Caco-2 (cell line): ENCODE measurements around the gene EAF1. TPM values are rescaled to one million over a fixed set of nuclear protein-coding genes. Genes with fewer than 3 reads are reported as not detected.

Experiments
- BruUV-seq: library from RNA; stranded (reverse); fragments of 400-500 nt; replicated peaks from 2 replicates; lab custom pipeline; 2021; lab: Mats Ljungman, UMichigan
- CTCF ChIA-PET: fragments of 300-600 bp; sonication (Branson Sonifier 250); formaldehyde crosslinking; loops from one replicate; lab custom pipeline; 2022; ENCODE audit warnings: antibody characterized with exemption; lab: Charles Lee
- POLR2A ChIA-PET: fragments of 300-600 bp; sonication (Branson Sonifier 250); formaldehyde crosslinking; loops from one replicate; lab custom pipeline; 2022; ENCODE audit warnings: antibody characterized with exemption; lab: Charles Lee
- DNase-seq, 2 experiments: peaks; one replicate each; pipeline versions ENCODE4 v3.0.0 to v3.0.0-alpha.2; 2020 to 2022
- H3K27me3 ChIP-seq: replicated peaks from 2 replicates; pipeline ENCODE4 v1.6.0; 2011; ENCODE audit warnings: low read length; ENCODE audit not compliant: control insufficient read depth, insufficient read depth
- H3K36me3 ChIP-seq: 2 replicates; pipeline ENCODE4 v1.5.1; 2011; ENCODE audit warnings: low read length; ENCODE audit not compliant: control insufficient read depth, insufficient read depth
- H3K4me1 ChIP-seq: fragments of 250-450 bp; sonication (Bioruptor Pico); 2 replicates; pipeline ENCODE4 v1.5.1; 2020; ENCODE audit warnings: mild to moderate bottlenecking
- H3K4me3 ChIP-seq: 2 replicates; pipeline ENCODE4 v1.5.1; 2011; ENCODE audit warnings: low read depth, mild to moderate bottlenecking, control low read depth, low read length
- H3K9me3 ChIP-seq: fragments of 250-450 bp; sonication (Bioruptor Pico); 2 replicates; pipeline ENCODE4 v1.5.1; 2020; ENCODE audit warnings: mild to moderate bottlenecking, moderate library complexity
- H3K27ac Mint-ChIP-seq: one replicate; pipeline ENCODE4 v1.8.0; 2022; ENCODE audit warnings: mixed read lengths; ENCODE audit not compliant: unreplicated experiment
- H3K27me3 Mint-ChIP-seq: one replicate; pipeline ENCODE4 v1.8.0; 2022; ENCODE audit warnings: mixed read lengths; ENCODE audit not compliant: insufficient read depth, unreplicated experiment
- H3K36me3 Mint-ChIP-seq: one replicate; pipeline ENCODE4 v1.8.0; 2022; ENCODE audit warnings: mild to moderate bottlenecking, mixed read lengths; ENCODE audit not compliant: insufficient read depth, unreplicated experiment
- H3K4me1 Mint-ChIP-seq: one replicate; pipeline ENCODE4 v1.8.0; 2022; ENCODE audit warnings: low read depth, mixed read lengths; ENCODE audit not compliant: unreplicated experiment
- H3K4me3 Mint-ChIP-seq: one replicate; pipeline ENCODE4 v1.8.0; 2022; ENCODE audit warnings: mild to moderate bottlenecking, moderate library complexity, mixed read lengths; ENCODE audit not compliant: unreplicated experiment
- H3K9me3 Mint-ChIP-seq: one replicate; pipeline ENCODE4 v1.8.0; 2022; ENCODE audit warnings: mixed read lengths; ENCODE audit not compliant: unreplicated experiment
- CTCF ChIP-seq, 2 experiments: fragments of 200-600 bp in 1 of 2; IDR thresholded peaks; 1 replicate in 1 of 2; 2 replicates in 1 of 2; pipeline versions ENCODE4 v1.5.1 to v1.8.0; 2011 to 2022; ENCODE audit warnings: antibody characterized with exemption in 1 of 2, control low read depth in 1 of 2, inconsistent platforms in 1 of 2, low read depth in 1 of 2, low read length in 1 of 2, mild to moderate bottlenecking in 1 of 2, moderate library complexity in 1 of 2; ENCODE audit not compliant: insufficient read depth in 1 of 2, severe bottlenecking in 1 of 2, unreplicated experiment in 1 of 2
- intact Hi-C: fragments of 100-400 bp; cut with micrococcal nuclease; formaldehyde crosslinking; loops from one replicate; pipeline ENCODE4 v1.10.0; 2022; ENCODE audit not compliant: unreplicated experiment
- total RNA-seq: library from RNA; stranded (reverse); gene quantifications from 2 replicates; pipeline ENCODE4 v1.2.3, GENCODE V29; 2022

Gene EAF1
- total RNA-seq, 1 experiment from 2014 or later, result 33.5 TPM

- H3K4me3 ChIP-seq, result no peak overlapping the region
- no peaks in the 10 kb centered on the region for H3K4me1 ChIP-seq
- peaks cover 3% of the 10 kb centered on the region for H3K36me3 Mint-ChIP-seq
- DNase-seq, result no peak
- H3K9me3 ChIP-seq, result no peaks in the 10 kb centered on the region
- intact Hi-C loops, result no loop called here
- ChIA-PET POLR2A (no interaction called here), CTCF (interaction anchor here (0.7 kb wide), 1 partner anchor 75 kb away, joined by 5 read pairs; no protein-coding TSS in a partner anchor)
- H3K27ac Mint-ChIP-seq, result no peak overlapping the region
- H3K27me3 ChIP-seq, result no peaks in the 10 kb centered on the region
- H3K4me1 Mint-ChIP-seq, result no peaks in the 10 kb centered on the region
- no peaks in the 10 kb centered on the region for H3K36me3 ChIP-seq
- H3K9me3 Mint-ChIP-seq, result no peaks in the 10 kb centered on the region
- no TSS peak for BruUV-seq
- peaks cover 3% of the 10 kb centered on the region for H3K27me3 Mint-ChIP-seq
- TF ChIP-seq CTCF (IDR thresholded peaks at IDR 0.05; ENCODE audit: insufficient read depth in 1 of 2, low read depth in 1 of 2, low read length in 1 of 2, severe bottlenecking in 1 of 2, unreplicated experiment in 1 of 2), result no peak
- no peak overlapping the region for H3K4me3 Mint-ChIP-seq
Observed at GRCh38 chr3:15465876-15466585, 38.6 kb downstream of the EAF1 start.

- no peak for TF ChIP-seq CTCF (IDR thresholded peaks at IDR 0.05; ENCODE audit: insufficient read depth in 1 of 2, low read depth in 1 of 2, low read length in 1 of 2, severe bottlenecking in 1 of 2, unreplicated experiment in 1 of 2)
- Mint-ChIP-seq H3K27me3 (peaks cover 9% of the 10 kb centered on the region), H3K27ac (no peak overlapping the region), H3K9me3 (no peaks in the 10 kb centered on the region), H3K4me1 (no peaks in the 10 kb centered on the region), H3K4me3 (no peak overlapping the region), H3K36me3 (no peaks in the 10 kb centered on the region)
- CTCF ChIA-PET, result no interaction called here
- no peaks in the 10 kb centered on the region for H3K9me3 ChIP-seq
- no peak for DNase-seq
- no TSS peak for BruUV-seq
- intact Hi-C loops, result no loop called here
- POLR2A ChIA-PET, result no interaction called here
- no peaks in the 10 kb centered on the region for H3K36me3 ChIP-seq
- no peak overlapping the region for H3K4me3 ChIP-seq
- no peaks in the 10 kb centered on the region for H3K4me1 ChIP-seq
- no peaks in the 10 kb centered on the region for H3K27me3 ChIP-seq
Observed at GRCh38 chr3:15467227-15468181, 40.1 kb downstream of the EAF1 start.

- intact Hi-C loops, result no loop called here
- no peak overlapping the region for H3K4me3 Mint-ChIP-seq
- ChIA-PET CTCF (no interaction called here), POLR2A (no interaction called here)
- peak in 1 of 2 experiments; percentile 41 for TF ChIP-seq CTCF (IDR thresholded peaks at IDR 0.05; ENCODE audit: insufficient read depth in 1 of 2, low read depth in 1 of 2, low read length in 1 of 2, severe bottlenecking in 1 of 2, unreplicated experiment in 1 of 2)
- no peak overlapping the region for H3K4me3 ChIP-seq
- BruUV-seq, result no TSS peak
- H3K36me3 Mint-ChIP-seq, result no peaks in the 10 kb centered on the region
- no peaks in the 10 kb centered on the region for H3K4me1 Mint-ChIP-seq
- H3K9me3 Mint-ChIP-seq, result no peaks in the 10 kb centered on the region
- H3K4me1 ChIP-seq, result no peaks in the 10 kb centered on the region
- H3K9me3 ChIP-seq, result no peaks in the 10 kb centered on the region
- no peaks in the 10 kb centered on the region for H3K36me3 ChIP-seq
- peaks cover 9% of the 10 kb centered on the region for H3K27me3 Mint-ChIP-seq
- H3K27me3 ChIP-seq, result no peaks in the 10 kb centered on the region
- peak in 1 of 2 experiments; percentile 39 for DNase-seq
- no peak overlapping the region for H3K27ac Mint-ChIP-seq
Observed at GRCh38 chr3:15470261-15470660, 42.9 kb downstream of the EAF1 start.
